ENCODE measurements around the gene TNNI3.
"Not testable (repeated sequence)": the region's sequence is repeated elsewhere in the genome, so short reads cannot be mapped to it uniquely, and the experiment has no call there.

TNNI3 gene

DNA sequence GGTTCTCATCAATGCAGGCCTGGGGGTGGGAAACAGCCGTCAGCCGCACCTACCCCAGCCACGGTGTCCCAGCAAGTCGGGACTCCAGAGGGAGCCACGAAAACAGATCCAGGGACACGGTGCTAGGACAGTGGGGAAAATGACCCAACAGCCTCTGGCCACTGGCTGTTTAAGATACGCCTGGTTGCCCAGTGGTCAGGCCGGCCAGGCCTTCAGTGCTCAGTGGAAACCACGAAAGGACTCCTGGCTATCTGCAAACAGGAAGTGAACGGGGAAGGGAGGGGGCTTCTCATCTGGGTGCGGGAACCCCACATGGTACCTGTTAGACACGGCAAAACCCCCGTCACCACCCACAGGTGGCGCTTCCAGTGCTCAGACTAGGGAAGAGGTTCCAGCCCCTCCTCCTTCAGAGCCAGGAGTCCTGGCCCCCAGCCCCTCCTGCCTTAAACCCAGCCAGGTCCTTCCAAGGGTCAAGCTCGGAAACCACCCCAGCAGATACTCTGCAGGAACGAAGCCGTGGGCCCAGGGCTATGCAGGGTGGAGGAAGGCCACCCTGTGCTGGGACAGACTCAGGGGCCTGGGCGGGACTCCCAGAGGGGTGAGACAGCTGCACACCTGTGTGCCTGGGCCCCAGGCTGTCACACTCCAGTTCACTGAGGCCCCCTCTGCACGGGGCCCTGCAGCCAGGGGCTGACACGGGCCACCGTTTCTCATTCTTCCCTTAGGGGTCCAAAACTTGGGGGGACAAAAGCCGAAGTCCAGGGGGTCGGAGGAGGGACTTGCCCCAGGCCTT, 44.6 kb downstream of the TNNI3 start:
- H3K36me3 ChIP-seq, result peaks cover 6% of the 10 kb centered on the region

DNA sequence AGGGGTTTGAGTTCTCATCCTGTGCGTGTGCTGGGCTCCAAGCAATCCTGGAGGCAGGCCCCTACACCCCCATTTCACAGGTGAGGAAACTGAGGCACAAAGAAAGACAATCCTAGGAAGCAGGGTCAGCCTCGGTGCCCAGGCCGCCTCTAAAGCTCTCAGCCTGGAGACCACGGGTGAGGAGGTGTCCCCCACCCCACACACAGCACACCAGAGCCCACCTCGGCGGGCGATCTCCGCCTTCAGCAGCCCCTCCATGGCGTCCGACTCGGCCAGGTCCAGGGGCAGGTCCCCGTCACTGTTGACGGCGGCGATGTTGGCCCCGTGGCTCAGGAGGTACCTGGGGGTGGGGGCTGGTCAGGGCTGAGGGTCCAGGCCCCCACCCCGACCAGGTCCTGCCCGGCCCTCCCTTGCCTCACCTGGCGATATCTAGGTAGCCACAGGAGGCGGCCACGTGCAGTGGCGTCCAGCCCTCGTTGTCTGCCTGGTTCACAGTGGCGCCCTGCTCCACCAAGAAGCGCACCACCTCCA, 45.2 kb downstream of the TNNI3 start:
- DNase-seq, result no peak
- H3K27ac ChIP-seq, result no peak overlapping the region
- no peaks in the 10 kb centered on the region for H3K27me3 ChIP-seq (ENCODE audit: insufficient read depth, low read depth, severe bottlenecking)
- TF ChIP-seq, protein P1, sequence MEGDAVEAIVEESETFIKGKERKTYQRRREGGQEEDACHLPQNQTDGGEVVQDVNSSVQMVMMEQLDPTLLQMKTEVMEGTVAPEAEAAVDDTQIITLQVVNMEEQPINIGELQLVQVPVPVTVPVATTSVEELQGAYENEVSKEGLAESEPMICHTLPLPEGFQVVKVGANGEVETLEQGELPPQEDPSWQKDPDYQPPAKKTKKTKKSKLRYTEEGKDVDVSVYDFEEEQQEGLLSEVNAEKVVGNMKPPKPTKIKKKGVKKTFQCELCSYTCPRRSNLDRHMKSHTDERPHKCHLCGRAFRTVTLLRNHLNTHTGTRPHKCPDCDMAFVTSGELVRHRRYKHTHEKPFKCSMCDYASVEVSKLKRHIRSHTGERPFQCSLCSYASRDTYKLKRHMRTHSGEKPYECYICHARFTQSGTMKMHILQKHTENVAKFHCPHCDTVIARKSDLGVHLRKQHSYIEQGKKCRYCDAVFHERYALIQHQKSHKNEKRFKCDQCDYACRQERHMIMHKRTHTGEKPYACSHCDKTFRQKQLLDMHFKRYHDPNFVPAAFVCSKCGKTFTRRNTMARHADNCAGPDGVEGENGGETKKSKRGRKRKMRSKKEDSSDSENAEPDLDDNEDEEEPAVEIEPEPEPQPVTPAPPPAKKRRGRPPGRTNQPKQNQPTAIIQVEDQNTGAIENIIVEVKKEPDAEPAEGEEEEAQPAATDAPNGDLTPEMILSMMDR (IDR thresholded peaks at IDR 0.05; ENCODE audit: low read depth, low read length), result no peak
- H3K9me3 ChIP-seq (ENCODE audit: severe bottlenecking), result no peaks in the 10 kb centered on the region
- H3K4me3 ChIP-seq (ENCODE audit: low read depth, low read length), result no peak overlapping the region
- H3K36me3 ChIP-seq, result peaks cover 6% of the 10 kb centered on the region

More for the DNA sequence above, 44.6 kb downstream of the TNNI3 start:
- TF ChIP-seq, protein P1 (IDR thresholded peaks at IDR 0.05; ENCODE audit: low read depth, low read length), result 0 out of 2 replicates have a peak, but pooled peaks have one; percentile 25
- no peaks in the 10 kb centered on the region for H3K9me3 ChIP-seq (ENCODE audit: severe bottlenecking)
- H3K27me3 ChIP-seq (ENCODE audit: insufficient read depth, low read depth, severe bottlenecking), result no peaks in the 10 kb centered on the region
- H3K4me3 ChIP-seq (ENCODE audit: low read depth, low read length), result no peak overlapping the region
- H3K27ac ChIP-seq, result peak overlapping the region; percentile 42
- DNase-seq, result no peak

DNA sequence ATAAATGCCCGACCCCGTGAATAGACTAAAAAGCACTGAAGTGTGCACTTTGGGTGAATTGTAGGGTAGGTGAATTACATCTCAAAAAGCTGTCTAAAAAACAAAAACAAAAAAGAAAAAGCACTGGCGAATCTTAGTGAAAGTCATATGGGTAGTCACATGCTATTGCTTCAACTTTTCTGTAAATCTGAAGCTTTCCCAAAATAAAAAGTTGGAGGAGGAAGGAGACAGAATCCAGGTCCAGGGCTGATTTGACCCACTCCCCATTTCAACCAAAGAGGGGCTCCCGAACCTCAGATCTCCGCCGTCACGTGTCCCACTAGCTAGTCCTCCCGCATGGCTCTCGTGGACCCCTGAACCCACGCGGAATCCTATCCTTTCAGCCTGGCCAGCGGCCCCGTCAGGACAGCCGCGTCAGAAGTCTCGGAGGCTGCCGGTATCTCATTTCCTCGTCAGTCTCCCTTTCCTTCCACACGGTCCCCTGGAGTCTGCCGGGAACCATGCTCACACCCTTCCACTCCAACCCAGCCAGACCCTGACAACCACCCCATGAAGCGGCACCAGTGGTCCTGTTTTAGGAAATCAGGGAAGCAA, 46.2 kb downstream of the TNNI3 start:
- DNase-seq, result no peak
- TF ChIP-seq, protein P1 (IDR thresholded peaks at IDR 0.05; ENCODE audit: low read depth, low read length), result no peak
- no peaks in the 10 kb centered on the region for H3K27me3 ChIP-seq (ENCODE audit: insufficient read depth, low read depth, severe bottlenecking)
- H3K9me3 ChIP-seq (ENCODE audit: severe bottlenecking), result no peaks in the 10 kb centered on the region
- H3K36me3 ChIP-seq, result peaks cover 6% of the 10 kb centered on the region
- H3K27ac ChIP-seq, result no peak overlapping the region
- H3K4me3 ChIP-seq (ENCODE audit: low read depth, low read length), result no peak overlapping the region

DNA sequence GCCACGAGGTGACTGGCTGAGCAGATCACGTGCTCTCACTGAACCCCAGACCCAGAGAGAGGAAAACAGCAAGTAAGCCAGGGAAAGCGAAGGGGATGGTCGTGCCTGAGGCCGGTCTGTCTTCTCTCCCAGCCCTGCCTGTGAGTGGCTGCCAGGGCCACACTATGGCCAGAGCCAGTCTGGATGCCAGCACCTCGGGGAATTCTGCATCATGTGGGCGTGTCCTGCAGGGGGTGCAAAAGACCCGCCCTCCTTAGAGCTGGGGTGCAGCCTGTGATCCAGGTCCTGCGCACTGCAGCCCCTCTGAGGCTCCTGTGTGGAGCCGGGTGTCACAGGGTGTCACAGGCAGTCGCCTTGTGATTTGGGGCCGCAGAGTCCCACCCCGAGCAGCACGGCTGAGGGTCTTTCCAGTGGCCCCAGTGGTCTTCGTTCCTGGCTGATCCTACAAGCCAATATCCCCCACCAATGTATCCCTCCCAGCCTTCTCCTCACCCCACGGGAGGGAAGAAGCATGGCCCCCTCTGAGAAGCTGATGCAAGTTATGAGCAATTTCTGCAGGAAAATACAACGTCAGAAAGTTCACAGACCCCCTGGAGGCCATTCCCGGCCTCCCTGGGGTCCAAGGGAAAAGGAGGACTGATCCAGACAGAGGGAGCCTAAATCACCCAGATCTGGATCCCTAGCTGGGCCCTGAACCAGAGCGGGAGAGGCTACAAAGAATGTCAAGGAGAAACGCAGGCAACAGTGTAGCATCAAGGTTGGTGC, 47.8 kb downstream of the TNNI3 start:
- peaks cover 6% of the 10 kb centered on the region for H3K36me3 ChIP-seq

DNA sequence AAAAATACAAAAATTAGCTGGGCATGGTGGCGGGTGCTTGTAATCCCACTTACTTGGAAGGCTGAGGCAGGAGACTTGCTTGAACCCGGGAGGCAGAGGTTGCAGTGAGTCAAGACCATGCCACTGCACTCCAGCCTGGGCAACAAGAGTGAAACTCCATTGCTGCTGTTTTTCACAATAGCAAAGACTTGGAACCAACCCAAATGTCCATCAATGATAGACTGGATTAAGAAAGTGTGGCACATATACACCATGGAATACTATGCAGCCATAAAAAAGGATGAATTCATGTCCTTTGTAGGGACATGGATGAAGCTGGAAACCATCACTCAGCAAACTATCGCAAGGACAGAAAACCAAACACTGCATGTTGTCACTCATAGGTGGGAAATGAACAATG, 50.3 kb downstream of the TNNI3 start:
- not testable (repeated sequence) for DNase-seq
- peaks cover 15% of the 10 kb centered on the region for H3K36me3 ChIP-seq

More for the DNA sequence above, 47.8 kb downstream of the TNNI3 start:
- Histone ChIP-seq H3K9me3 (ENCODE audit: severe bottlenecking) (no peaks in the 10 kb centered on the region), H3K27ac (no peak overlapping the region), H3K4me3 (ENCODE audit: low read depth, low read length) (no peak overlapping the region), H3K27me3 (ENCODE audit: insufficient read depth, low read depth, severe bottlenecking) (no peaks in the 10 kb centered on the region)
- no peak for DNase-seq
- TF ChIP-seq, protein P1 (IDR thresholded peaks at IDR 0.05; ENCODE audit: low read depth, low read length), result no peak

DNA sequence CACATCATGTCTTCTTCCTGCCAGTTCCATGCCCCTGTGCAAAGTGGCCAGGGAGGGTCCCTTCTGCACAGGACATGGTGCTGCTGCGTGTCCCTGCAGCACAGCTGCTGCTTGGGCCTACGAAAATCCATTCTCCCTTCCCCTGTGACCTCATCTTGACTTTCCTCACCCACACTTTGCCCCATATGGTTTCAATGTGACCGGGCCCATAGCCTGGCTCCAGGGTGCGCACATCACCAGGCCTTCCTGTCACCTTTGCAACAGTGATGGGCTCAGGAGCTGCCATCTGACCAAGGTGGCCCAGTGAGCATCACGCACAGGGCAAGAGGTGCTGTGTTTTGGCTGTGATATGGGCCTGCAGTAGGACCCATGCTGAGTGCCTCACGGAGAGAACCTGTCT, 50.9 kb downstream of the TNNI3 start:
- no peak overlapping the region for H3K4me3 ChIP-seq (ENCODE audit: low read depth, low read length)
- no peak overlapping the region for H3K27ac ChIP-seq
- H3K9me3 ChIP-seq (ENCODE audit: severe bottlenecking), result no peaks in the 10 kb centered on the region
- TF ChIP-seq, protein P1 (IDR thresholded peaks at IDR 0.05; ENCODE audit: low read depth, low read length), result no peak
- no peaks in the 10 kb centered on the region for H3K27me3 ChIP-seq (ENCODE audit: insufficient read depth, low read depth, severe bottlenecking)
- DNase-seq, result no peak
- peaks cover 14% of the 10 kb centered on the region; the same call in 1 of the 2 replicates for H3K36me3 ChIP-seq

More for the DNA sequence above, 50.3 kb downstream of the TNNI3 start:
- H3K27ac ChIP-seq; H3K4me3 ChIP-seq (ENCODE audit: low read depth, low read length); H3K27me3 ChIP-seq (ENCODE audit: insufficient read depth, low read depth, severe bottlenecking); H3K9me3 ChIP-seq (ENCODE audit: severe bottlenecking): not testable (repeated sequence)

All from WERI-Rb-1 (cell line).